GM21526 (cell line): ENCODE results near the gene GOLGA6D.
"Not testable (repeated sequence)": the region's sequence is repeated elsewhere in the genome, so short reads cannot be mapped to it uniquely, and the experiment has no call there.

Experiments used
- ATAC-seq: cut with Tn5 transposase; IDR thresholded peaks from one replicate; pipeline ENCODE4 v1.9.1; 2021; ENCODE audit warnings: moderate library complexity; ENCODE audit not compliant: unreplicated experiment, low FRiP score

Gene GOLGA6D, protein sequence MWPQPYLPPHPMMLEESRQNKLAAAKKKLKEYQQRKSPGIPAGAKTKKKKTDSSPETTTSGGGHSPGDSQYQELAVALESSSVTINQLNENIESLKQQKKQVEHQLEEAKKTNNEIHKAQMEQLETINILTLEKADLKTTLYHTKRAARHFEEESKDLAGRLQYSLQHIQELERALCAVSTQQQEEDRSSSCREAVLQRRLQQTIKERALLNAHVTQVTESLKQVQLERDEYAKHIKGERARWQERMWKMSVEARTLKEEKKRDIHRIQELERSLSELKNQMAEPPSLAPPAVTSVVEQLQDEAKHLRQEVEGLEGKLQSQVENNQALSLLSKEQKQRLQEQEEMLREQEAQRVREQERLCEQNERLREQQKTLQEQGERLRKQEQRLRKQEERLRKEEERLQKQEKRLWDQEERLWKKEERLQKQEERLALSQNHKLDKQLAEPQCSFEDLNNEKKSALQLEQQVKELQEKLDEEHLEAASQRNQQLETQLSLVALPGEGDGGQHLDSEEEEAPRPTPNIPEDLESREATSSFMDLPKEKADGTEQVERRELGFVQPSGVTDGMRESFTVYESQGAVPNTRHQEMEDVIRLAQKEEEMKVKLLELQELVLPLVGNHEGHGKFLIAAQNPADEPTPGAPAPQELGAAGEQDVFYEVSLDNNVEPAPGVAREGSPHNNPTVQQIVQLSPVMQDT

DNA sequence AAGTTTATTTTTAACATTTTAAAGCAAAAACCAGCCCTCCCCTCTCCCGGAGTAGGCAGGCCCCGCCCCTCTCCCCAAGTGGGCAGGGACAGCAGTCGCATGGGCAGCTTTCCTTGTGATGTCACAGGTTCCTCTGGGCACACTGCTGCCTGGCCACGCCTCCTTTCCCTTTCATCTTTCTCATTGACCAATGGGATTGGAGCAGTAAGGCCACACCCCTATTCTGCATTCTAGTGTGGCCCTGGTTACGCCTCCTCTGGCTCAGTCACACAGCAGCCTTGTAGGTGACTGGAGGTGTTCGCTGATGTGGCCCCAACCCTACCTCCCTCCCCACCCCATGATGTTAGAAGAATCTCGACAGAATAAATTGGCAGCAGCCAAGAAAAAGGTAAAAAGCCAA is at the start of gene GOLGA6D:
Gene GOLGA6D (plus strand): TSS at position 264 of the 400 bp plus-strand sequence. CDS start 41 bp downstream, at position 305.
- ATAC-seq, result not testable (repeated sequence)

DNA sequence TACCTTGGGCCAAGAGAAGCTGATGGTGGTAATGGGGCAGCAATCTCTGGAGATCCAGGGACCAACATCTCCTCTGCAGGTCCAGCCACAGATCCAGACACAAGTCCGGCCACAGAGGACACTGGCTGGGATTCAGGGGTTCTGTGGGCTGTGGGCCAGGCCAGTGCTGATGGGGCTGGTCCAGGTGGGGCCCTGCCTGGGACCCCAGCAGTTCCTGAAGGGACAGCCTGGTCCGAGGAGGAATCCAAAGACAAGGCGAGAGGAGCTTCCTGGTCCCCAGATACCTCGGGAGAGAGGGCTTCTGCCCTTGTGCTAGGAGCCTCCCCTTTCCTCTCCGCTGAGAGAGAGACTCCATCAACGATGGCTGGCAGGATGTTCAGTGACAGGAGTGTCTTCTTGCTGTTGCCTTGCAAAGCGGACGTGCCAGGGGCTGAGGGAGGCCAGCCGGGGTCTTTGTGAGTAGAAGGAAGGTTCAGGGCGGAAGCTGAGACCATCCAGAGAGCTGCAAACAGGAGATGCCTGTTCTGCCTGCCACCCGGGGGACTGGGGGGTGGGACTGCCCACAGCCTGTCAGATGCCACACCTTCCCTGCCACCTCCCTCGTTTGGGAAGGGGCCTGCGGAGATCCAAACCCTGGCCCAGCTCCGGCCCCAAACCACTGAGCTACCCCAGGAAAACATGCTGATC is 49.0 kb upstream of the GOLGA6D start:
- no peak for ATAC-seq

DNA sequence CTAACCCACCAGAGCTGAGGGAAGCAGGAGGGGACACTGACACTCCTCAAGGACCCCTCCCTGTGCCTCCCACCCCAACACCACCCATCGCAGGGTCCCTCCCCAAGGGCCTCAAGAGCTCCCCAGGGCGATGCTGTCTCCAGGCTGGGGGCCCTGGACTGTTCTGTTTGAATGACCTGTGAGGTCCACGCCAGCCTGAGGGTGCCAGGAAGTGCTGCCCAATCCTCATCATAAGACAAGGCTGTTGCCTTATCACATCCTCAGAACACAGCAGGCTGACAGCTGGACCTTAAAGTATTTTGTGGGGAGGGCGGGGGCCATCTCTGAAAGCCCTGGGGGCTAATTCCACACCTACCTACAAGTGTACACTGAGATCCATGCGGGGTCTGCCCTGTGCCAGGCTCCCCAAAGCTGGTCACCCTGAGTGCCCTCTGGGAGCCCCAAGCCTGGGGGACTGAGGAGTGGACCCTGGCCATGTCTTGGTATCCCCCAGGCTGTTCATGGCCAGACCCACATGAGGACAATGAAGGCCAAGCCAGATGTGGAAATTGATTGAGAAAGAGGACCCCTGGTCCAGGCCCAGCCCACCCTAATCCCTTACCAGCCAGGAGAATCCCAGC is 48.3 kb upstream of the GOLGA6D start:
- ATAC-seq, result no peak

DNA sequence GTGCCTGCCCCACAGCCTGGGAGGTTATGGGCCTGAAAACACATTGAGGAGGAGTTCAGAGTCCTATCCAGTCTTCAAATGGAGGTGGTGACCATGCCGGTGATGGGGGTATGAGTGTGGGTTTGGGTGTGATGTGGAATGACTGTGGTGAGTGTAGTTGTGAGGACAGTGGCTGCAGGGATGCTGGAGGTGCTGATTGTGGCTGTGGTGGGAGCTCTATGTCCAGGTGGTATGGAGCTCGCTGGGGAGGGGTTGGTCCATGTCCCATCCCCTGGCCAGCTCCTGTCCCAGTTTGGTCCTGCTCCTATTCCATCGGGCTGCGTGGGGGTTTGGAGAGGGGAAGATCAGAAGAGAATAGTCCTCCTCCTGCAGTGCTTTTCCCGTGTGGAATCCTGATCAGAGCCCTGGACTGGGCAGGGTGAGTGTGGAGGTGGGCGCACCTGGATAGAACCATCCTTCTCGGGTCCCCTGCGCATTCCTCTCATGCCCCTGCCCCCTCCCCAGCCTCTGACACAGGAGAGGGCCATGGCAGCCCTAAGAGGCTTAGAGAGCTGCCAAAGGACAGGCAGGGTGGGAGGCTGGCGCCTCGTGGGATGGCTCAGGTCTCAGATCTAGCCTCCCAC is 47.5 kb upstream of the GOLGA6D start:
- ATAC-seq, result no peak

DNA sequence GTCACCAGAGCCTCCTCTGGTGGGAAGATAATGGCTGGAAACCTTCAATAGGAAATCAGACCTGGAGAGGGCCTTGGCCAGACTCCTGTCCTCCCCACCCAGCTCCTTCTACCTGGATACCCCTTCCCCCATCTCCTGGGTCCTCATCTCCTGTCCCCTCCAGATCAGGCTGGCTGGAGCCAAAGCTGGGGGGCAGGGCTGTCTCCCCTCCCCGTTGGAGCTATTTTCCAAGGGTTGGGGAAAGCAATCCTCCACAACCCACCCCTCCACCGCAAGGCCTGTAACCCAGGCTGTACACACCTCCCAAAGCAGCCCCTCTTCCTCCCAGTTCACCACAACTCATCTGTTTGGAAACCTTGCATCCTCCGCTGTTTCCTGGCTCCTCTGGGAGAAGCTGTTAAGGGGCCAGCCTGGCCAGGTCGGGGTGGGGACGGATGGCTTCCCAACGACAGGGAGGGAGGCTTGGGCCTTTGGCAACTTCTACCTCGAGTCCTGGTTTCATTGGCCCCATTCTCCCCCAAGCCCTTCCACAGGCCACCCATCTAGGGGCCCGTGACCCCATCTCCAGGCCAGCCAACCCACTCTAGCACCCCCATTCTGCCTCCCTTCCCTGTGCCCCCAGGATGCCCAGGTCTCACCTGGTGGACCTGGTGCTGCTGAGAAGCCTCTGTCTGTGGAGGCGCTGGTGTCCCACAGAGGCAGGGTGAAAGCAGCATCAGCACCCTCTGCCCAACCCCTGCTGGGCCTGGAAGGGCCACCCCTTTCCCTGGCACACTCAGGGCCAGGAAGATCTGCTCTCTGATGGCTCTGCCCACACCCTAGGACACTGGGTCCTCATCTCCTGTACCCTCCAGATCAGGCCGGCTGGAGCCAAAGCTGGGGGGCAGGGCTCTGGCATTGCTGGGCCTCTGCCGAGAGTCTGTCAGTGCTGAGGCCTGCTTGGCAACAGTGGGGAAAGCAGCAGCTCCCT is 46.6 kb upstream of the GOLGA6D start:
- no peak for ATAC-seq

DNA sequence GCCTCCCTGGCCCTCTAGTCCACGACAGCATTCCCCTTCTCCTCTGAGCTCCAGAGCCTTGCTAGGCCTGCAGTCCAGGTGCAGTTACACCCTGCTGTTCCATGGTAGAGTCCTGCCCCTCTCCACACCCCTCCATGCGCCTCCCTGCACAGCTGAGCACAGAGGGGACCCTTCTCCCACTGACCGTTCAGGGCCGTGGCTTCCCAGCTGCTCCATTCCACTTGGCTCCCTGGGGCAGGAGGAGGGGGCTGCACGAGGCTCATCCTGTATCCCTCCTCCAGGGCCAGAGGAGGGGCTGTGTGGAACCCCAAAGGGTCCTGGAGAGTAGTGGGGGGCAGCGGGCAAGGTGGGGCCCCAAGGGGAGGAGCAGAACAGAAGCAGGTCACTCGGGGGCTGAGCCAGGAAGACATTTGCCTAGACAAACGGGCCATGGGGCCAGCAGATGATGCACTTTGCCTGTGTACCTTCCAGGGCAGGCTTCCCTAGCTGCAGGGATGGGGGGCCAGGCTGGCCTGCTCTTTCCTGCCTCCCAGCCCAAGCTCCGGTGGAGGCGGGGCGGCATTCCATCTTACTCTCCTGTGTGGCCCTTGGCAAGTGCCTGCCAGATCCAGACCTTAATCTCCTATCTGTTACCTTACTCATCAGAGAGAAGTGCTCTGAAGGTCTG is 45.2 kb upstream of the GOLGA6D start:
- no peak for ATAC-seq

DNA sequence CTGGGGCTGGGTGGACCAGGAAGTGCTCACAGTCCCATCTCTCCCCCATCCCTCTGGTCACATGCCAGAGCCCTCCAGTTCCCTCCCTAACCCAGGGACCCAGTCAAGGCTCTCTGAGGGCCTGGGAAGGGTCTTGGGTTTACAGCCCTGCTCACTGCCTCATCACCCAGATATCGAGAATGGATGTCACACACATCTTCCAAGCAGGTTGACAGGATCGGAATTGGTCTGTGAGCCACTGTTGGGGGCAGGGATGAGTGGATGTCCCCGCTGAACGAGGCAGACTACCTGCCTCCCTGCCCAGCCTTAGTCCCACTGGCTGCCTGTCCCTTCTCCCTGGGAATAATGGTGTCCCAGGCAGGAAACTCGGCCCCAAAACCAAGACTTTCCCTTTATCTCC is 44.5 kb upstream of the GOLGA6D start:
- ATAC-seq, result no peak

DNA sequence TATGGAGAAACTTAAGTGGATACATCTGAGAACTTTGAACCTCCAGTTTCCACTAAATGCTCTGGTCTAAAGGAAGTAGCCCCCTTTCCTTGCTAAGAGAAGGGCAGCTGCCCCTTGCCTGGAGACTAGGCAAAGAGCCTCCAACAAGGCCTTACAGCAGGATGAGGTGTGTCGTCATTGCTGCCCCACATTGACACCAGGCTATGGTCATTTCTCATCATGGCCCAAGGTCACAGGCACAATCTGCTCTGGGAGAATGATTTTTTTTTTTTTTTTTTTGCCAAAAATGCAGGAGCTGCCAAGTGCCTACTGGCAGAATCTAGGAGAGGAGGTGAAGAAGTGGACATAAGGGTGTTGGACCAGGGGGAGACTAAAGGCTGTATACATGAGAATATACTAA is 36.9 kb upstream of the GOLGA6D start:
- ATAC-seq, result not testable (repeated sequence)

DNA sequence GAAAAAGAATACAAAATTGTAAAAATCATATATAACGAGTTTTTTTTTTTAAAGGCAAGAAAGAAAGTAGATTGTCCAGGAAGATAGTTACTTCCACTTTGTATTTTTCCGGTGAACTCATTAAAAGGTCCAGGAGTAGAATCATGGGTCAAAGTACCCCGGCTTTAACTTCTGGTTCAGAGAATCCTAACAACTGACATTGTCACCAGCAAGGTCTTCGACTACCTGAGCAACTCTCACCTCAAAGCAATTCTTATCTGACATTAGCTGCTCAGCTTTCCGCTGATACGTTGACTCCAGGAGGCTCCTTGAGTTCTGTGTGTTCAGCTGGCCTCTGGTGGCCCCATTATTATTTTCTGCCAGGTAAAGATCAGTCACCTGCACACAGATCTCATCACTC is 33.6 kb upstream of the GOLGA6D start:
- ATAC-seq, result not testable (repeated sequence)

DNA sequence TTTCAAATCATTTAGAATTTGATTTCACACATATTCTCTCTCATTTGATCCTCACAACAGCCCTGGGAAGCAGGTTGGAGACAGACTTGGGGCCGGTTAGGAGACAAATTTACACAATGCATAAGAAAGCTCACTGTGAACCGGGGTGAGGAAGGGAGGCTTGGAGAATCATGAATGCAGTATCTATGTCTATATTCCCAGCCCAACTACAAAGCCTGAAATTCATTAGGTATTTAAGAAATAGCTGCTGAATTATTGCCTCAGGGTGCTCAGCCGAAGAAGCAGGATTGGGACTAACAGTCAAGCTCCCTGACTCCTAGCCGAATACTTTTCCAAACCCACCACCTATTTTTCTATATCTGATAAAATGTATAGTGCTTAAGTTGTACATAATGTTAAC is 32.9 kb upstream of the GOLGA6D start:
- no peak for ATAC-seq

DNA sequence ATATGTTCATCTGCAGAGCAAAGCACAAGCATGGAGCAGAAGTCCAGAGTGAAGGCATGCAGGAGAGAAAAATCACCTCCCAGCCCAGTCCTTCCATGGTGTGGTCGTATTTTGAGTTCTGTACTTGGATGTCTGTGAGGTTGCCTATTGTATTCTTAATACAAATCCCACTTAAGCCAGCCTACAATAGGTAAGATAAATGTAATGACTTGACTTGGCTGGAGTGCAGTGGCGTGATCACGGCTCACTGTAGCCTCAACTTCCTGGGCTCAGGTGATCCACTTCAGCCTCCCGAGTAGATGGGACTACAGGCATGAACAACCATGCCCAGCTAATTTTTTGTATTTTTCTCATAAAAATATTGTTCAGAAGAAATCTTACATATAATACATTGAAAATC is 31.3 kb upstream of the GOLGA6D start:
- ATAC-seq, result not testable (repeated sequence)

DNA sequence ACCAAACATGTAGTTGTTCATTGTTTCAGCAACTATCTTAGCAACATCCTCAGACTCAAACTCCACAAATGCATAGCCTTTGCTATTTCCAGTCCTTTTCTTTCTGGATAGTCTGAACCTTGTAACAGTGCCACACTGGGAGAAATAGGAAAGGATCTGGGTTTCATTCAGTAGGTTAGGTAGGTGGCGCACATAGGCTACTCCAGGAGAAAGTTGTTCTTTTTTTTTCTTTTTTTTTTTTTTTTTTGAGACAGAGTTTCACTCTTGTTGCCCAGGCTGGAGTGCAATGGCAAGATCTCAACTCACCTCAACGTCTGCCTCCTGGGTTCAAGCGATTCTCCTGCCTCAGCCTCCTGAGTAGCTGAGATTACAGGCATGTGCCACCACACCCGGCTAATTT is 30.4 kb upstream of the GOLGA6D start:
- ATAC-seq, result not testable (repeated sequence)

DNA sequence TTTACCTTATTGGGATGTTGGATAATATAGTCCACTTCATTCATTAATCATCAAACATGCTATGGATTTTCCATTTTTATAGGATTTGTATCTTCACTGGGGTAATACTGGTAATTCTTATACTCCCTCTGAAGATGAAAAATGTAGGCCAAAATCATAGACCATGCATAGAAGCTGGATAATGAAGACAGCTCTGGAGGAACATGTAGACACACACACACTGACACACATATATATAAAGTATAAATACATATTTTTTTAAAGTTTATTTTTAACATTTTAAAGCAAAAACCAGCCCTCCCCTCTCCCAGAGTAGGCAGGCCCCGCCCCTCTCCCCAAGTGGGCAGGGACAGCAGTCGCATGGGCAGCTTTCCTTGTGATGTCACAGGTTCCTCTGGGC is 24.6 kb upstream of the GOLGA6D start, which contains the start of gene GOLGA6C:
Gene GOLGA6C (plus strand): TSS at position 301 of the 400 bp plus-strand sequence. CDS start 265 bp downstream, outside the sequence.
- not testable (repeated sequence) for ATAC-seq

DNA sequence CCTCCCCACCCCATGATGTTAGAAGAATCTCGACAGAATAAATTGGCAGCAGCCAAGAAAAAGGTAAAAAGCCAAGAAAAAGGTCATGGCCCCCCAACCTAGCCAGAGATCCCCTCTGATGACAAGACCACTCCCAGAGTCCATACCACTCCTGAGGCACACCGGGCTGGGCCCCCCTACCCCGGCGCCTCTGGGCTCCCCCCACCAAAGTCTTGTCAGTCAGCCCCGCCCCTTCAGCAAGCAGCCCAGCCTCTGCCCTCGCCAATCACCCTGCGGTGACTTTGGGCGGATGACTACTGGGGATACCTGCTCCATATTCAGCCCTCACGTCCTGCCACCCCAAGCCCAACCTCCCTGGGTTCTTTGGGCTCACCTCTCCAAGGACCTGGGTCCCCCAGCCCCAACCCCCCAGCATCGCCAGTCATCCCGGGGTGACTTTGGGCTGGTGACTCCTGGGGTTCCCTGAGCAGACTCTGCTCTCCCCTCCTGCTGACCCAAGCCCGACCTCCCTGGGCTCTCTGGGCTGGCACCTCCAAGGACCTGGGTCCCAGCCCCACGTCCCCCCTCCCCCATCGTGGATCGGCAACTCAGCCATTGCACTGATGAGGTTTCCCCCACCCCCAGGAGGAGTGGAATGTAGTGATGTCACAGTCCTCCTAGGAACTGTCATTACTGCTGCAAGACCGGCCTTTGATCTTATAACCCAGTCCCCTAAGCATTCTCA is 23.9 kb upstream of the GOLGA6D start:
- ATAC-seq, result not testable (repeated sequence)

DNA sequence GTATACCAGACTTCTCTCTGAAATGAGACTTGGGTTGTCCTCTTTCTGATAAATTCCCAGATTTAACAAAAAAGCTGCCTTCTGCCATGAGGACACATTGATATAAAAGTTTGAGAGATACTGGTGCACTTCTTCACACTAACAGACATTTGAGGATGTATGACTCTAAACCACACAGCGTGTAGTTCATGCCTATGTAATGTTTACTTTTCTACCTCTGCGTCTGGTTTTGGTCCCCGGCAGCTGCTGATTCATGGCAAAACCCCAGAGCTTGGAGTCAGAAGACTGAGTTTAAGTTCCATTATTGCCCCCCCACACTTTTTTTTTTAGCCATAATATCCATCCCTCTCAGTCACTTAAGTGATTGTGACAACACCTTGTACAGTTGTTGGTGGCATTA is 22.8 kb upstream of the GOLGA6D start:
- ATAC-seq, result not testable (repeated sequence)

DNA sequence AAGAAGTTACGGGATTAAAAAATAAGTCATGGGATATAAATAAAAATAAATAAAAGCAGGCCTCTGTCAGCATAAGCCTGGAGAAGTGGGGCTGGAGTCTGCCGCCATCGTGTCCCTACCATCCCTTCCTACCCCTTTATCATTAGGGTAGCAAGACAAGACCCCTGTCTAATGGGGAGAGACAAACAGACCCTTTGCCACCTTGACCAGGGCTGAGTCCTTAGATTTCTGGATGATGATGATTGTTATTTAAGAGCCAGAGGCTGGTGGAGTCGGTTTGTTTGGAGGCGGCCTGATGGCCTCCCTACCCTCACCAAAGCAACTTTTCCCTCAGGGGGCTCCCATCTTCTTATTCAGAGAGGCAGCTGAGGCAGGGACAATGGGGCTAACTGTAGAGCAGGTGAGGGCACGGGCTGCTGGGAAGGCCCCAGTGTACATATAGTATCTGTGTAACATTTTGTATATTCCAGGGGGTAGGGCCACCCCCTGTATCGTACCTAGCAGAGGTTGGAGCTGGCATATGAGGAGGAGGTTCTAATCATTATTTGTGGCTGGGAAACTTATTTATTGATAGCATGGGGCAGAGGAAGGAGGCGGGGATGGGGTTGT is 8.8 kb upstream of the GOLGA6D start:
- not testable (repeated sequence) for ATAC-seq

DNA sequence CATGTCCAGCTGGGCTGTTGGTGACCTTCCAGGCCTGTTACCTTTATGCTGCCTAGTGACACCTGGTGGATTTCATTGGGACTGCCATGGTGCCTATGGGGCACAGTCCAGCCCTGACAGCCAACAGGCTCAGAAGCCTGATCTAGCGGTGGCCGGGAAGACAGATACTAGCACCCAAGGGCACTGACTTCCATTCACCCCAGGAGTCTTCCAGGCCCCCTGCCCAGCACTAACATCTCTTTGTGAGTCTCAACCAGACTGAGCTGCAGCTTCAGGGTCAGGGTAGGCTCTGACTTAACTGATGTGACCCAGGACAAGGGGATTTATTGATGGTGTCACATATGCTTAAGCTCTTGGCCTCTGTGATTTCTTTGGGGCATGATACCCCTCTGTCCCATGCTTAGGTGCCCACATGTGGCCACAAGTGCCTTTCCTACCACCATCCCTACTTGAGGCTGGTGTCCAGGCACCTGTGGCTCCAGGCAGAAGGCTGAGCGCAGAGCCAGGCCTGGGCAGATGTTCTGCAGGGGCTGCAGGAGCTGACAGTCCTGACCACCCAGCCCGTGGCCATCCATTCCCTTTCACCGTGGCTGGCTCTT is 8.0 kb upstream of the GOLGA6D start:
- ATAC-seq, result peak; percentile 58
